Activated T-helper 1 cell treated with anti-CD3 and anti-CD28 coated beads, Interleukin-12 subunit alpha, Interleukin-12 subunit beta, Interleukin-2, Interleukin-4 antibody, amounts not matched to agents 30 ng/mL and 10 ng/mL and 1 ng/mL, durations not matched to agents 14 hours and 24 hours and 36 hours (primary cell): ENCODE data around the gene CCDC27. TPM values are rescaled to one million over a fixed set of nuclear protein-coding genes. Genes with fewer than 3 reads are reported as not detected.

Experiments used
- DNase-seq: peaks from one replicate; pipeline ENCODE4 v3.0.0; 2021; ENCODE audit warnings: low spot score
- H3K27ac Mint-ChIP-seq: one replicate; pipeline ENCODE4 v1.8.0; 2021; ENCODE audit warnings: mild to moderate bottlenecking, mixed read lengths
- H3K27me3 Mint-ChIP-seq: one replicate; pipeline ENCODE4 v1.8.0; 2022; ENCODE audit warnings: mild to moderate bottlenecking, moderate library complexity, mixed read lengths; ENCODE audit not compliant: insufficient read depth
- H3K36me3 Mint-ChIP-seq: one replicate; pipeline ENCODE4 v1.8.0; 2021; ENCODE audit warnings: low read depth, mixed read lengths
- H3K4me1 Mint-ChIP-seq: one replicate; pipeline ENCODE4 v1.8.0; 2021; ENCODE audit warnings: low read depth, mixed read lengths
- H3K4me3 Mint-ChIP-seq: one replicate; pipeline ENCODE4 v1.8.0; 2021; ENCODE audit warnings: mild to moderate bottlenecking, moderate library complexity, mixed read lengths
- H3K9me3 Mint-ChIP-seq: one replicate; pipeline ENCODE4 v1.8.0; 2021; ENCODE audit warnings: mixed read lengths
- intact Hi-C: fragments of 100-400 bp; cut with micrococcal nuclease; formaldehyde crosslinking; loops from one replicate; pipeline ENCODE4 v1.15.1; 2024
- total RNA-seq: library from RNA; stranded (reverse); gene quantifications from 2 replicates; pipeline ENCODE4 v1.2.3, GENCODE V29; 2022

Gene CCDC27
- total RNA-seq, 1 donor from 2014 or later: not detected

DNA sequence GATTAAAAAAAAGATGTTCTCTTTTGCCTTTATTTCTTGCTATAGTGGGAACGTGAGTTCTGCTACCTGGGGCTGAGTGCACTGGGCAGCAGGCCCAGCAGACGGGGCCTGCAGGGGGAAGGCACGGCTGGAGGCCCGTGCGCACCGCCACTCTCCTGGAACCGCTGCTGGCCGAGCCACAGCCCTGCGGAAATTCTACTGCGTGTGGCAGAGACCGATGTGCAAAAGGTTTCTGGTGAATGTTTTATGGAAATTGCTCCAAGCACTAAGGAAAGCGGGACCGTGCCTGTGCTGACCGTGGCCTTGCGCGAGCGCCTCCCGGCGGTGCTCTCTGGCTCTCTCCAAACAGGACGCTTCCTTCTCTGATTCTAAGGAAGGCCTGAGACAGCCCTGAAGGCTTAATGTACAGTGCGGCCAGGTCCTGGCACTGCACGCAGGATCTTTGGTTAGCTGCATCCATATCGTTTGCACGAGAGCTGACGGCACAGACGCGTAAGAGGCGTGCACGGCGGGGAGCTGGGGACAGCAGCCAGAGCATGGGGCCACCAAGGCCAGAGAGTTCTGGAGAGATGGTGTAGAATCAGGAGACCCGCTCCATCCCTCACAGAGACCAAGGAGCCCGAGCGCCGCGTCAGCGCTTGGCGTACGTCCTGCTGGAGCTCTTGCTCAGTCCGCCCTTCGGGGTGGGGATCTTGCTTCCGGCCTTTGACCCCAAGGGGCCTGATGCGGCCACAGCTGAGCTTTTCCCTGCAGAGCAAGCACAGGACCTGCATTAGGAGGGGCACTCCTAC is 62.7 kb downstream of the CCDC27 start:
- intact Hi-C loops: no loop called here
- no peak overlapping the region for H3K27ac Mint-ChIP-seq
- H3K4me3 Mint-ChIP-seq: no peak overlapping the region
- DNase-seq: no peak
- no peaks in the 10 kb centered on the region for H3K4me1 Mint-ChIP-seq
- H3K27me3 Mint-ChIP-seq: no peaks in the 10 kb centered on the region
- H3K36me3 Mint-ChIP-seq: peaks cover 9% of the 10 kb centered on the region
- no peaks in the 10 kb centered on the region for H3K9me3 Mint-ChIP-seq

DNA sequence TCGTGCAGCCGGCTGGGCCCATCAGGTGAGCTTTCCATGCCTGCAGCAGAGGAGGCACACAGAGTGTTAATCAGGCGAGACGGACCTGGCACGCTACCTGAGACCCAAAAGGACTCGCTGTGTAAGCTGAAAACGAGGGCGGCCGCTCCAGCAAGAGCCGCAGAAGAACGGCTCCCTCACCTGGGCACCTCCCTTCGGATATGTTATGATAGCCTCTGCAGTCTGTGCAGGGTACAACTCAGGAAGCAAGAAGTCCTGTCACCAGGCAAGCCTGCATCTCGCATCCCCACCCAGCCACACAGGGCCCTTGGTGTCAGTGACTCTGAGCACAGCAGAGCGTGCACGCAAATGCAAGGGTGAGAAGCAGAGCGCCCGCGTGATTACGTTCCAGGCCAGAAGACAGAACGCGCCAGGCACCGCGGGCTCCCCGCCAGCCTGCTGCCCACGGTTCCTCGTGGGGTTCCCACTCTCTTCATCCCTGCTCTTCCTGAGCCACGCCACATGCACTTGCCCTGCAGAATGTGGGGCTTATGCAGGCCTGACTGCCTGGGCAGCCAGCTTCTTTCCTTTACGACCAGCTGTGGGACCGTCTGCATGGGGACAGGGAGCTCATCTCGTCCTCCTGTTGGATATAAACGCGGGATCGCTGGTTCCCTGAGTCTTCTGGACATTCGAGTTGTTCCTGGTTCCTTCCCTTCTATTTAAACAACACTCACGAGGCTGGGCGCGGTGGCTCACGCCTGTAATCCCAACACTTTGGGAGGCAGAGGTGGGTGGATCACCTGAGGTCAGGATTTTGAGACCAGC is 64.3 kb downstream of the CCDC27 start:
- H3K4me1 Mint-ChIP-seq: no peaks in the 10 kb centered on the region
- no peaks in the 10 kb centered on the region for H3K9me3 Mint-ChIP-seq
- no peak overlapping the region for H3K27ac Mint-ChIP-seq
- no peak overlapping the region for H3K4me3 Mint-ChIP-seq
- DNase-seq: no peak
- peaks cover 12% of the 10 kb centered on the region for H3K36me3 Mint-ChIP-seq
- intact Hi-C loops: no loop called here
- no peaks in the 10 kb centered on the region for H3K27me3 Mint-ChIP-seq

DNA sequence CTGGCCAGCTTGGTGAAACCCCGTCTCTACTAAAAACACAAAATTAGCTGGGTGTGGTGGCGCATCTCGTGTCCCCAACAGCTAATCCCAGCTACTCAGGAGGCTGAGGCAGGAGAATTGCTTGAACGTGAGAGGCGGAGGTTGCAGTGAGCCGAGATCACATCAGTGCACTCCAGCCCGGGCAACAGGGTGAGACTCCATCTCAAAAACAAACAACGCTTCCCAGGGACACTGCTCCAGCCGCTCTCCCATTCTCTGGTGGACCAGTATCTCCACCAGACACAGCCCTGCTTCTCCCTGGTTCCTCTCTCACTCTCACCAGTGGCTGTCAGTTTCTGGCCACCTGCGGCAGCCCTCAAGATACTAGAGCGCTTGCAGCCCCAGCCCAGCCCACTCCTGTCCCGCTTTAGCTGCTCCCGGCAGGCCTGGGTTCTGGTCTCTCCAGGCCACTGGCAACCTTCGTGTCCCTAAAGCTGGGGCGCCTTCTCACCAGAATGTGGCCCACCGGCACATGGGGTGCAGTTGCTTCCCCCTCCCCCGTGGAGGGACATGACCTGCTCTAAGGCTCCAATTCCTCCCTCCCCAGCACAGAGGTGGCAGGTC is 65.0 kb downstream of the CCDC27 start:
- intact Hi-C loops: no loop called here
- H3K9me3 Mint-ChIP-seq: no peaks in the 10 kb centered on the region
- DNase-seq: no peak
- H3K4me3 Mint-ChIP-seq: no peak overlapping the region
- H3K36me3 Mint-ChIP-seq: peaks cover 16% of the 10 kb centered on the region
- H3K4me1 Mint-ChIP-seq: no peaks in the 10 kb centered on the region
- H3K27ac Mint-ChIP-seq: no peak overlapping the region
- H3K27me3 Mint-ChIP-seq: no peaks in the 10 kb centered on the region

DNA sequence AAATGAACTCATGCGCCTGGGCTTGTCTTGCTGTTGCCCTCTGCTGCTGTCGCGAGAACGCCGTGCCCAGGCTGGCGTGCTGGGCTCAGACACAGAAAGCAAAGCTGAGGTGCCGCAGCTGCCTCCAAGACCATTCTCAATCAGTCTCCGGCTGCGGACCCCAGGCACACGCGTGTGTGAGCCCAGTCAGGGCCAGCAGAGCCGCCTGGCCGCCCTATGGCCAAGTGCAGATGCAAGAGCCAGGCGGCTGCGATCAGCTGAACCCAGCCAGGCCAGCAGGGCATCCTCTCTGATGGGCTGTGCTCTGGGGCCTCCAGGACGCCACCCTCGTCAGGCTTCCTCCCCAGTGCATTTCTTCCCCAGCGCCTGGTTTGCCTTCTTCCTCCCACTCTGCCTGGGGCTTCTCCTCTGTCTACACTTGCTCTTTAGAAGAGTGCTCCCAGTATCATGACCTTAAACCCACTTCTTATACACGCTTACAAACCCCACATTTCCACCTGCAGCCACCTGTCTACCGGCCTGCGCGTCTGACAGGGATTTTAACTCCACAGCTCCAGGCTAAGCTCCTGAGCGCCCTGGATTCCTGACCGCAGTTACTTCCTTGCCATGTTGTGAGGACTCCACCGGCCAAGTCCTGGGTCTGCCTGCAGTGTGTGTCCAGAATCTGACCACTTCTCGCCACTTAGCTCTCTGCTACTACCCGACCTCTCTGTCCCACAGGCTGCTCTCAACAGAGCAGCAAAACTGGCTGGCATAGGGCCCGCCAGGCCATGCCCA is 65.8 kb downstream of the CCDC27 start:
- intact Hi-C loops: no loop called here
- Mint-ChIP-seq H3K27ac (no peak overlapping the region), H3K4me3 (no peak overlapping the region), H3K4me1 (no peaks in the 10 kb centered on the region), H3K27me3 (no peaks in the 10 kb centered on the region), H3K36me3 (peaks cover 20% of the 10 kb centered on the region), H3K9me3 (no peaks in the 10 kb centered on the region)
- no peak for DNase-seq

DNA sequence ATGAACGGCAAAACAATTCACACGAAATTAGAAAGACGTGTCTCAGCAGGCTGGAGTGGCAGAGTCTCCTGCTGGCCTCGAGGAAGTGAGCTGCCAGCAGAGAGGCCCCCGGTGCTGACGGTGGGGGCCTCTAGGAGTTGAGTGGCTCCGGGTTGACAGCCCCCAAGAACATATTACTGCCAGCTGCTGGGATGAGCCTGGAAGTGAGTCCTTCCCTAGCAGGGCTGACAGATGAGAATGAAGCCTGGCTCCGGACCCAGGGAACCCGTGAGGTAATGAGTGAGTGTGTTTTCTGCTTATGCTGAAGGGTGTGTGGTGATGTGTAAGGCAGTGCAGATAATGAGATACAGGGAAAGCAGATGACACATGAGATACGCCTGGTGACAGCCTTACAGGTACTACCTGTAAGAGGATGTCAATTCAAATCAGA is 67.5 kb downstream of the CCDC27 start:
- H3K27ac Mint-ChIP-seq: no peak overlapping the region
- H3K4me3 Mint-ChIP-seq: no peak overlapping the region
- intact Hi-C loops: no loop called here
- H3K36me3 Mint-ChIP-seq: peaks cover 26% of the 10 kb centered on the region
- H3K4me1 Mint-ChIP-seq: no peaks in the 10 kb centered on the region
- no peaks in the 10 kb centered on the region for H3K9me3 Mint-ChIP-seq
- no peak for DNase-seq
- H3K27me3 Mint-ChIP-seq: no peaks in the 10 kb centered on the region

DNA sequence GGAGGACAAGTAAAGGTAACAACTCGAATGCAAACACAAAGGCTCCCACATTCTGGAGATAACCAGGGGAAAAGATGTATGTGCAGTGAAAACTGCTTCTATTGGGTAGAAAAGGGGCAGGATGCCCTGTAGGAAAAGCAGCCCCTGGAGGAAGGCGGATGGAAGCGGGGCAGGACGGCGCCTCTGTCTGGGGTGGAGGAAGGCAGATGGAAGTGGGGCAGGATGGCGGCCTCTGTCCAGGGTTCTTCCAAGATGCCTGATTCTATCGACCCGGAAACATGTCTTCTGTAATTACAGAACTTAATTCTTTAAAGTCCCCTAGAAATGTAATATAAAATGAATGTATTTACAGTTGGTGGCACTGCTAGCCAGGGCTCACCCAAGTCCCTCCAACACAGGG is 68.1 kb downstream of the CCDC27 start:
- Mint-ChIP-seq H3K9me3 (no peaks in the 10 kb centered on the region), H3K4me1 (no peaks in the 10 kb centered on the region), H3K36me3 (peaks cover 23% of the 10 kb centered on the region), H3K27me3 (no peaks in the 10 kb centered on the region), H3K4me3 (no peak overlapping the region), H3K27ac (no peak overlapping the region)
- DNase-seq: no peak
- intact Hi-C loops: no loop called here

DNA sequence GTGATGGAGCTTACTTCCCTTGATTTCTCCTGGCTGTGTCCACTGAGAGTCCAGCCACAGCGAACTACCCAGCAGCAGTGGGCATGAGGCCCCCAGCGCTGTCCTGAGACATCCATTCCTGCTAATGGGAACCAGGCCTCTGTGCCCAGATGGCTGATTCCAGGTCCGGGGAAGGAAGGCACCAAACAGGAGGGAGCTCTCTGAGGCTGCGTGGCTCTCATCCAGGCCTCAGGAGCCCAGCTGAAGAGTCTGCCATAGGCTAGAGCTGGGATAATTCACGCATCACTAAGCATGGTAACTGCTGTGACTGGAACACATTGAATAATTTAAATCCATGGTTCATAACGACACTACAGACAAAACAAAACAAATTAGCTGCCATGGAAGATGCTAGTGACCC is 68.8 kb downstream of the CCDC27 start:
- no peaks in the 10 kb centered on the region for H3K9me3 Mint-ChIP-seq
- H3K27ac Mint-ChIP-seq: no peak overlapping the region
- H3K36me3 Mint-ChIP-seq: peaks cover 25% of the 10 kb centered on the region
- H3K4me3 Mint-ChIP-seq: no peak overlapping the region
- no peaks in the 10 kb centered on the region for H3K4me1 Mint-ChIP-seq
- intact Hi-C loops: no loop called here
- no peaks in the 10 kb centered on the region for H3K27me3 Mint-ChIP-seq
- DNase-seq: no peak

Other genes with a start within 250 kb of the CCDC27 start
- 1.2 and 2.1 TPM in 2 replicates for gene MEGF6, start 140.9 kb upstream of the CCDC27 start, total RNA-seq
- gene TPRG1L, start 127.4 kb upstream of the CCDC27 start, total RNA-seq: 10.3 and 12.5 TPM in 2 replicates
- 44.9 and 45.5 TPM in 2 replicates for gene WRAP73, start 102.3 kb upstream of the CCDC27 start, total RNA-seq
- gene TP73, start 99.9 kb upstream of the CCDC27 start, total RNA-seq: 1.4 and 1.5 TPM in 2 replicates
- 1.0 and 1.2 TPM in 2 replicates for gene SMIM1, start 20.3 kb downstream of the CCDC27 start, total RNA-seq
- 45.2 and 50.1 TPM in 2 replicates for gene LRRC47, start 44.0 kb downstream of the CCDC27 start, total RNA-seq
- gene CEP104, start 104.8 kb downstream of the CCDC27 start, total RNA-seq: 43.4 and 55.5 TPM in 2 replicates
- gene DFFB, start 105.0 kb downstream of the CCDC27 start, total RNA-seq: 13.7 and 15.8 TPM in 2 replicates
- gene C1orf174, start 147.8 kb downstream of the CCDC27 start, total RNA-seq: 45.1 TPM in 2 replicates